Omental fat pad (tissue), 4 donors: ENCODE results near the gene SLC39A6. TPM values are rescaled to one million over a fixed set of nuclear protein-coding genes. Genes with fewer than 3 reads are reported as not detected.

Source experiments
- ATAC-seq: fragments of 150-250 bp; one replicate; pipeline ENCODE4 v1.9.1; 2016; ENCODE audit warnings: mild to moderate bottlenecking, moderate library complexity; ENCODE audit not compliant: low FRiP score
- DNase-seq: peaks from one replicate; pipeline ENCODE4 v3.0.0-alpha.2; 2019; ENCODE audit warnings: low spot score
- total RNA-seq, 4 donors: library from RNA; depleted of rRNA; stranded (reverse); fragments of >200 nt; gene quantifications; one replicate each; pipeline ENCODE4 v1.1.0, GENCODE V29; 2016
- TF ChIP-seq, protein P1 (sequence below), 3 donors: fragments of 450-650 bp; IDR thresholded peaks; one replicate each; pipeline ENCODE4 v1.5.1; 2016 to 2017; ENCODE audit warnings: antibody characterized with exemption in 3 of 3, mild to moderate bottlenecking in 3 of 3, moderate library complexity in 2 of 3

SLC39A6 gene
- total RNA-seq, 4 donors from 2014 or later = 36.7 to 77.5 (median 43.6) TPM

GRCh38 chr18:36167692-36168218 is 38.6 kb upstream of the SLC39A6 start:
- no peak for ATAC-seq
- TF ChIP-seq, protein P1, sequence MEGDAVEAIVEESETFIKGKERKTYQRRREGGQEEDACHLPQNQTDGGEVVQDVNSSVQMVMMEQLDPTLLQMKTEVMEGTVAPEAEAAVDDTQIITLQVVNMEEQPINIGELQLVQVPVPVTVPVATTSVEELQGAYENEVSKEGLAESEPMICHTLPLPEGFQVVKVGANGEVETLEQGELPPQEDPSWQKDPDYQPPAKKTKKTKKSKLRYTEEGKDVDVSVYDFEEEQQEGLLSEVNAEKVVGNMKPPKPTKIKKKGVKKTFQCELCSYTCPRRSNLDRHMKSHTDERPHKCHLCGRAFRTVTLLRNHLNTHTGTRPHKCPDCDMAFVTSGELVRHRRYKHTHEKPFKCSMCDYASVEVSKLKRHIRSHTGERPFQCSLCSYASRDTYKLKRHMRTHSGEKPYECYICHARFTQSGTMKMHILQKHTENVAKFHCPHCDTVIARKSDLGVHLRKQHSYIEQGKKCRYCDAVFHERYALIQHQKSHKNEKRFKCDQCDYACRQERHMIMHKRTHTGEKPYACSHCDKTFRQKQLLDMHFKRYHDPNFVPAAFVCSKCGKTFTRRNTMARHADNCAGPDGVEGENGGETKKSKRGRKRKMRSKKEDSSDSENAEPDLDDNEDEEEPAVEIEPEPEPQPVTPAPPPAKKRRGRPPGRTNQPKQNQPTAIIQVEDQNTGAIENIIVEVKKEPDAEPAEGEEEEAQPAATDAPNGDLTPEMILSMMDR (IDR thresholded peaks at IDR 0.05) = no peak
- DNase-seq = no peak

- DNase-seq = no peak
- ATAC-seq = no peak
- TF ChIP-seq, protein P1 (IDR thresholded peaks at IDR 0.05) = no peak
These were observed 33.8 kb upstream of the SLC39A6 start for GRCh38 chr18:36162981-36163380.

DNA sequence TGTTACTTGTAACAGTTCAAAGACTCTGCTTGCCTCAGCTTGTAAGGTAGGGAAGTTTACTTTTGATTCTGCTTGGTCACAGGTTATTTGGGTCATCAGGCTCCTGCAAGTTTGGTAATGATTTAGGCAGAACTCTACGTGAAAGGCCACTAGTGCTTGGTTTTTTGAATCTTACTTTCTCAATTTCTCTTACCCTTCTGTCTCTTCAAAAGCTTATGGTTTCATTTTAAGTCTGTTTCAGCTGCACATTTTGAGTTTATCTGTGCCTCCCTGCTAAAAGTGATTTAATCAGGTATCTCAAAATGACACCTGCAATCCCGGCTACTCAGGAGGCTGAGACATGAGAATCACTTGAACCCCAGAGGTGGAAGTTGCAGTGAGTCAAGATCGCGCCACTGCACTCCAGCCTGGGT is 31.8 kb upstream of the SLC39A6 start:
- DNase-seq = no peak
- no peak for ATAC-seq
- TF ChIP-seq, protein P1 (IDR thresholded peaks at IDR 0.05) = no peak

- TF ChIP-seq, protein P1 (IDR thresholded peaks at IDR 0.05) = no peak
- no peak for ATAC-seq
- DNase-seq = no peak
These were observed 29.2 kb upstream of the SLC39A6 start for GRCh38 chr18:36158266-36158867.

DNA sequence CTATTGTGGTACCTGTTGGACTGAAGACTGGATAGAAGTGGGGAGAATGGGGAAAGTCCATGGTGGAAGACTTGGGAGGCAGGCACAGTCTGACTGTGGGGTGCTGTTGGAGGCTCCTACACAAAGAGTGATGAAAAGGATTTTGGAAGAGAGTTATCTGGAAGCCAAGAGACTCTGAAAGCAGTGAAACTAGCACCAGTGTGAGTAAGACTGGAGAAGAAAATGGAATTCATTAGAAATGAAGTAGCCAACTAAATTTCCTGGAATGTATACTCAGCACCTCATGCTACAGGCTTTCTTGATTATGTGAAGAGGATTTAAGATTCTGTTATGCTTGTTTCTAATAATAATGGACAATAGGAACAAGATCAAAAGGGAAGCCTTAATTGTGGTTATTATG is 28.3 kb upstream of the SLC39A6 start:
- ATAC-seq (no peak), DNase-seq (no peak)
- TF ChIP-seq, protein P1 (IDR thresholded peaks at IDR 0.05) = no peak

- TF ChIP-seq, protein P1 (IDR thresholded peaks at IDR 0.05) = no peak
- ATAC-seq (no peak), DNase-seq (no peak)
These were observed 27.0 kb upstream of the SLC39A6 start for GRCh38 chr18:36155851-36156757.
